Measurements from ENCODE around the gene BTBD9.
"Not testable (repeated sequence)": the region's sequence is repeated elsewhere in the genome, so short reads cannot be mapped to it uniquely, and the experiment has no call there.

Gene BTBD9

GRCh38 chr6:38648629-38649028 lies 8.9 kb upstream of the BTBD9 start:
- no peak for ATAC-seq

GRCh38 chr6:38646166-38646878 lies 6.6 kb upstream of the BTBD9 start:
- no peak for ATAC-seq

- ATAC-seq = no peak
Measured at GRCh38 chr6:38644951-38645350, 5.2 kb upstream of the BTBD9 start.

GRCh38 chr6:38640216-38640909 lies 634 bp upstream of the BTBD9 start:
- ATAC-seq = peak; percentile 17 to 26

- peak; percentile 74 to 75 for ATAC-seq
Measured at GRCh38 chr6:38638941-38639497, 710 bp downstream of the BTBD9 start.

- no peak for ATAC-seq
Measured at GRCh38 chr6:38637756-38638155, 2.0 kb downstream of the BTBD9 start.

- no peak for ATAC-seq
Measured at GRCh38 chr6:38636027-38636426, 3.7 kb downstream of the BTBD9 start.

GRCh38 chr6:38634518-38634917 lies 5.2 kb downstream of the BTBD9 start:
- no peak for ATAC-seq

- no peak for ATAC-seq
Measured at GRCh38 chr6:38632490-38632889, 7.2 kb downstream of the BTBD9 start.

- no peak for ATAC-seq
Measured at GRCh38 chr6:38631186-38631783, 8.4 kb downstream of the BTBD9 start.

GRCh38 chr6:38625217-38625616 lies 14.5 kb downstream of the BTBD9 start:
- ATAC-seq = no peak

- not testable (repeated sequence) for ATAC-seq
Measured at GRCh38 chr6:38619342-38619741, 20.4 kb downstream of the BTBD9 start.

GRCh38 chr6:38618301-38618700 lies 21.4 kb downstream of the BTBD9 start:
- not testable (repeated sequence) for ATAC-seq

GRCh38 chr6:38617856-38618255 lies 21.9 kb downstream of the BTBD9 start:
- no peak for ATAC-seq

- ATAC-seq = no peak
Measured at GRCh38 chr6:38612143-38612965, 27.4 kb downstream of the BTBD9 start.

- ATAC-seq = no peak
Measured at GRCh38 chr6:38610050-38610625, 29.6 kb downstream of the BTBD9 start.

GRCh38 chr6:38604700-38605099 lies 35.0 kb downstream of the BTBD9 start:
- ATAC-seq = no peak

- ATAC-seq = no peak
Measured at GRCh38 chr6:38603966-38604365, 35.8 kb downstream of the BTBD9 start.

GRCh38 chr6:38603496-38603895 lies 36.2 kb downstream of the BTBD9 start:
- no peak for ATAC-seq

GRCh38 chr6:38599966-38600550 lies 39.7 kb downstream of the BTBD9 start:
- no peak for ATAC-seq

GRCh38 chr6:38599261-38599660 lies 40.5 kb downstream of the BTBD9 start:
- no peak for ATAC-seq
